HS-27A (cell line): Measurements from ENCODE around the gene GAPDH.
"Not testable (repeated sequence)": the region's sequence is repeated elsewhere in the genome, so short reads cannot be mapped to it uniquely, and the experiment has no call there.

ENCODE experiments used
- DNase-seq: peaks from one replicate; pipeline ENCODE4 v3.0.0-alpha.2; 2012; ENCODE audit warnings: low read depth, missing footprints

GAPDH gene

DNA sequence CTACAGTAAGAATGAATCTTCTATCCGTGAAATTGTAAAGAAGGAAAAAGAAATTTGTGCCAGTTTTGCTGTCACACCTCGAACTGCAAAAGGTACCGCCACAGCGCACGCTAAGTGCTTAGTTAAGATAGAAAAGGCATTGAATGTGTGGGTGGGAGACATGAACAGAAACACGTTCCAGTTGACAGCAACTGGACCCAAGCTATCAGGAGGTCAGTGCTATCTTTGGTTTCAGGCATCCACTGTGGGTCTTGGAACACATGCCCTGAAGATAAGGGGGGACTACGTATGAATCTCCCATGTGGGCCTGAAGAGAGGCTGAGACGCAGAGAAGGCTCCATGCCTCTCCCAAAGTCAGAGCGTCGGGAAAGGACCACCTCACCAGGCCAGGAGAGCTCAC is 11.7 kb downstream of the GAPDH start:
- no peak for DNase-seq

DNA sequence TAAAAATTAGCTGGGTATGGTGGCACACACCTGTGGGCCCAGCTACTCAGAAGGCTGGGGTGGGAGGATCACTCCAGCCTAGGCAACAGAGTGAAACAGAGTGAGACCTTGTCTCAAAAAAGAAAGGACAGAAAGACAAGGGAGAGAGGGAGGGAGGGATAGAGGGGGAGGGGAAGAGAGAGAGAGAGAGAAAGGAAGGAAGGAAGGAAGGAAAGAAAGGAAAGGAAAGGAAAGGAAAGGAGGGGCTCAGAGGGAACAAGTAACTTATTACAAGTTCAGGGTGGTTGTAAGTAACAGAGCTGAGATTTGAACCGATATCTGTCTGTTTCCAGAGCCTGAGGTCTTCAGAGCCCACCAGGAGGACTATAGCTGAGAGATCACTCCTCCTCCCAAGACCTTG is 13.2 kb downstream of the GAPDH start:
- DNase-seq, result no peak

DNA sequence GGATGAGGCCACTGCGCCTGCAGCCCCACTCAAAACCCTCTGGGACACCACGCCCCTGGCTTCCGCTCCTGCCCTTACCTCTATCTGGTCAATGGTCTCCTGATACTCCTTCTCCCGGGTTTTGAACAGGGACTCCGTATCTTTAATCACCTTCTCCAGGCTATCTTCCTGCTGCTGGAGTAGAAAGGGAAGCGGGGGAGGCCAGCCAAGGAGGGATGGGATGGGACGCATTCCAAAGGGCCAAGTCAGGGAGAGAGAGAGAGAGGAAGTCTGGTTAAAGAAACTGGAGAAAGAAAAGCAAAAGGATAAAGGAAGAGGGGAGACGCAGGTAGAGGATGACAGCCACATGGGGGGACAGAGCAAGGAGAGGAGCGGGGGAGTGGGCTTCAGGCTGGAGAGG is 13.7 kb downstream of the GAPDH start:
- peak; percentile 71 for DNase-seq

DNA sequence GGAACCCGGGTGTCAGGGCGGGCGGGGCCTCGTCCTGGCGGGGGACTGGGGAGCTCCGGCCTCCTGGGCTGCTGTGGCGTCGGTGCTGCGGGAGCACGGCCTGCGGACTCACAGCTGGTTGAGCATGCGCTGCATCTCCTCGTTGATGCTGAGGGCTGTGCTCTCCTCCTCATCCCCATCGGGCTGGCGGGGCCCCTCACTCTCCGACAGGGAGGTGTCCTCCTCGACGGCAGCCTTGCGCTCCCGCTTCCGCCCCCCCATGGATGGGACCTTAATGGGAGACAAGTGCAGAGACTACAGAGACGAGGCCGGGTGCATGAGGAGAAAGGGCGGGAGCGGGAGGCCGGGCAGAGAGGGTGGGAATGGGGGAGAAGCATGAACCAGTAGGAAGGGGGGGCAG is 14.2 kb downstream of the GAPDH start:
- DNase-seq, result no peak

DNA sequence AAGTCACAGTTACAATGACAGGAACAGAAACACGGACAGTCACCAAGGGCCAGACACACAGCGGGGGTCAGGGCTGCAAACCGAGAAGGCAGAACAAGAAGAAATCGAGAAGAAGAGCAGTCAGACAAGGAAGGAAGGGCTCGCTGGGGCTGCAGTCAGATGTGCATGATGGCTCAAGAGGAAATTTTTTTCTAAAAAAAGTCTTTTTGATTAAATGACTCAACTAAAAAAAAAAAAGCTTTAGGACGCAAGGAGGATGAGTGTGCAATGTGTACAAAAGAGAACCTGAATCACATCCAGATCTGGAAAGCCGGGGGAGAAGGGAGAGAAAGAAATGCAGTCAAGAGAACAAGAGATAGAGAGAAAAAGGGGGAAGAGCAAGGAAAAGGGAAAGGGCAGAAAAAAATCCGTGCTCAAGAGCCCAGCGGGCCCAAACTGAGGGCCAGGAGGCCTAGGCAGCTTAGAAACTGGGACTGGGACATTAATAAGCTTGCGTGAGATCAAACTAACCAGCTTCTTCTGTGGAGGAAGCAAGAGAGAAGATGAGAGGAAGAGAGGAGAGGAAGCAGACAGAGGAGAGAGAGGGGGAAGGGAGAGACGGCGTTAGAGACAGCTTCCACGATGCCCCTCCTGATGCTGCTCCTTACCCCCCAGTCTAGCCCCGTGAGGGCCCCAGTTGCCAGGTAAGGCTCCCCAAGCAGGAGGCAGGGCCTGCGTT is 14.8 kb downstream of the GAPDH start:
- no peak for DNase-seq

DNA sequence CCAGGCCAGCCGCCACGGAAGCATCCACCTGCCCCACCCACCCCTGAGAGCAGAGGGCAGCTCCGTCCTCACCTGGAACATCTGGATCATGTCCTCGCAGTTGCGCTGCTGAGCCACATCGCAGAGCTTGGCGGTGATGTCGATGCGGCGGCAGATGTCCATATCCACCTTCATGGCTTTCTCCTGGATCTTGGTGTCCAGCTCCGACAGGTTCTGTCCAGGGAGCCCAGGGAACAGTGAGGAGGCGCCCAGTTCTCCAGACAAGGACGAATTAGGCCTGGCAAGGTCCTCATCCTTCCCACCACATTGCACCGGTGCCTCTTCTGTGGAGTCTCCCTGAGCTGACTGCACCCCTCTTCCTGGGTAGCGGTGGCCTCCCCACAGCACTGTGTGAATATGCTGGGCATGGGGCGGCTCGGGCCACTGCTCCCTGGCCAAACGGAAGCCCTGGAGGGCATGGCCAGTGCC is 15.4 kb downstream of the GAPDH start:
- DNase-seq, result no peak

DNA sequence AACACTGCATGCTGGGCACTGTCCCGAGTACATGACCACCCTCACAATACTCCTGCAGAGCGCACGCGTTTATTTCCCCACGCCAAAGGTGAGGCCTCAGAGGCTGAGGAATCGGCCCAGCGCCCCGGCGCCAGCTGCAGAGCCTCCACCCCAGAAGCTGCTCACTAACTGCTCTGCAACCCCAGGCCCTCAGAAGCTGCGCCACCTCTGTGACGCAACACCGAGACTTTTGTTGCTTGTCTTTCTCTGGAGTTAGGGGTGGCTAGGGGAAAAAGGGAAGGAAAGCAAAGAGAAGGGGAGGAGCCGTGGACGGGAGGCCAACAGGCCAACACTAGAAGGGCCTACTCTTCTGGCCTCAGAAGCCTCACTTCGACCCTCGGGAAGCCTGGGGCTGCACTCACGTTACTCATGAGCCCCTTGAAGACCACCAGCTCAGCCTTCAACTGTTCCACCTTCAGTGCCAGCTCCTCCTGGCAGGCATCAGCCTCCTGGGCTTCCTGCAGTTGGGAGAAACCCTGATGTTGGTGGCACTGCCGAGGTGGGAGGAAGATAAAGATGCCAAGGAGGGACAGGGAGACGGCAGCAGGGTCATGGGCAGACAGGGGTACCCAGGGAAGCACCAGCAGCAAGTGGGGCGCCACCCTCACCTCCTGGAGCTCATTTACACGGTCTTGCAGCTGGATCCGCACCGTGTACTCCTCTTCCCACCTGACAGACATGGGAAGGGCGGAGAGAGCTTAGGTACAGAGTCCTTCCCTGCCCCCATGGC is 16.2 kb downstream of the GAPDH start:
- no peak for DNase-seq

DNA sequence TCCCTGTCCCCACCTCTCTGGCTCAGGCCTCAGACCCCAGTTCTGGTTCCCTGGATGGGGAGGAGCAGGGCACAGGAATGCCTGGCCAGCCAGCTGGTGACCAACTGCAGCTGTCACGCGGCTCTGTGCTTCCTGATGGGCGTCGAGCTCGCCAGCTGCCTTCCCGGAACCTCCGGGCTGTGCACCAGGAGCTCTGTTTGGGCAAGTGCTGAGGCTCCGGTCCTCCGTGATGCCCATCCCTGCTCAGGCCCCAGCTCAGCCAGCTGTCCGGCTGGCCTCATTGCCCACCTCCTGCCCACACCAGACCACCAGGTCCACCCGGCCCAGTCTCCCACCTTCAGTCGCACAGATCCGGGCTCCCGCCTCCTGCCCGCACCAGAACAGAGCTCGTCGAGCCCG is 16.7 kb downstream of the GAPDH start:
- no peak for DNase-seq

DNA sequence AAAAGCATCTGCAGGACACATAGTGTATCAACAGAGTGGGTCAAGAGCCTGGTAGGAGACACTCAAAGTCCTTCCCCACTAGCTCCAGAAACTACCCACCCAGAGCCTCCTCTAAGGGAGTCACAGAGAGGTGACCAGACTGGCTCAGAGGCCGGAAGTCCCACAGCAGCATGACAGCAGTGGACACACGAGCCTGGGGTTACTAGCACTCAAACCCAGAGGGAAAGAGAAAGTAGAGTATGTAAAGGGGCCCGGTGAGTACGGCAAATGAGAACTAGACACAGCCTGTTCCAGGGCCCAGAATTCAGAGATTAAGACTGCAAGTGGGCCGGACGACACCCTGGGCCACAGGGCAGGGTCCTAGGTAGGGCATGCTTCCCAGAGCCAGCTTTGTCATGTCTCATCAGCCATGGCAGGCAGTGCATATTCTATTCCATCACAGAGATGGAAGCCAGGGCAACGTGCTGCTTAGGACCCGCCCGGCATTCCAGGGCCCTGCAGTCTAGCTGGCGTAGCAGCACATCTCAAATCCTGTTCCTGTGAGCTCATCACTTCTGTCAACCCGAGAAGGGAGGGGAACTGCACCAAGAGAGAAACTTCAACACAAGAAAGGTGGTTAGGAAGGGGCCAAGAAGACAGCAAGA is 17.3 kb downstream of the GAPDH start:
- DNase-seq, result peak; percentile 57

DNA sequence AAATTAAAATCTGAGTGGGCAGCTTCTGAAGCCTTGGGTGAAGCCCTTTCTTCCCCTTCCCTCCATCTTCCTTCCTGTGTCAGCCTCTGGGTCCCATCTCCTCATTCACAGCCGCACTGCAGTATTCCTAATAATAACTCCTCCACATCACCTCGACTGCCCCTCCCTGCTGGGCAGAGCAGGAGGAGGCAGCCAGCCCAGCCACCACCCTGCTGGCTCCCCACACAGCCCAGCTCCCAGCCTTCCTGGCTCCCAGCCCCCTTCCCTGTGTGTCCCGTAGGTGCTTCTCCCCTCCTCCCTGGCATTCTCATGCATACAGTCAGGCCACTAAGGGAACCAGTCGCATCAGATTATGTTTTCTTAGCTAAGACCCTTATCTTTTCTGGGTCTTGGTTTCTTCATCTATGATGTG is 17.8 kb downstream of the GAPDH start:
- DNase-seq, result no peak

DNA sequence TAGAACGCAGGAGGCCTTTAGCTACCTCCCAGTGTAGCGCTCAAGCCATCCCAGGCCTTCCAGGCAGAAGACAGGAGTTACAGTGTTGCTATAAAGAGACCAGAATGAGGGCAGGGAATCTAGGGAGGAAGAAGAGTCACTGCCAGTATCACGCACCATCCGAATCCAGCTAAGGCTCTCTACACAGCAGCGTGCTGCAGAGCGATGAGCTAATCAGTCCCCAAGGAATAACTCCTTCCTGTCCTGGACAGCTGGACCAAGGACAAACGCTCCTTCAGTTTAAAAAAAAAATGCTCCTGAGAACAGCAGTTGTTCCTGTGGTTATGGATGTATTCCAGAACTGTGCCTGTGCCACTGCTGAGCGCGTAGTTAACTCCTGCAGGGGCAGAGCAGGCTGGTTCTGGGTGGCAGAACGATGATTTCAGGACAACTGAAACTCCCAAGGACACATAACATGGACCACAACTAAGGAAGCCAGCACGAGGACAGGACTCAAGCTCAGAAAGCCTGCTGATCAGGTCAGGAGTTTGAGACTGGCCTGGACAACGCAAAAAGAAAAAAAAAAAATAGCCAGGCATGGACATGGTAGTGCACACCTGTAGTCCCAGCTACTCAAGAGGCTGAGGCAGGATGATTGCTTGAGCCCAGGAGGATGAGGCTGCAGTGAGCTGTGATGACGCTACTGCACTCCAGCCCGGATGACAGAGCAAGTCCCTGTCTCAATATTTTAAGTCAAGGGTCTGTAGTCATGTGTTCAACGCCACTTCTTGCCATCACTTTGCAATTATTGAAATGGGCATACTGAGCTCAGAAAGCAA is 18.9 kb downstream of the GAPDH start:
- DNase-seq, result peak; percentile 84

DNA sequence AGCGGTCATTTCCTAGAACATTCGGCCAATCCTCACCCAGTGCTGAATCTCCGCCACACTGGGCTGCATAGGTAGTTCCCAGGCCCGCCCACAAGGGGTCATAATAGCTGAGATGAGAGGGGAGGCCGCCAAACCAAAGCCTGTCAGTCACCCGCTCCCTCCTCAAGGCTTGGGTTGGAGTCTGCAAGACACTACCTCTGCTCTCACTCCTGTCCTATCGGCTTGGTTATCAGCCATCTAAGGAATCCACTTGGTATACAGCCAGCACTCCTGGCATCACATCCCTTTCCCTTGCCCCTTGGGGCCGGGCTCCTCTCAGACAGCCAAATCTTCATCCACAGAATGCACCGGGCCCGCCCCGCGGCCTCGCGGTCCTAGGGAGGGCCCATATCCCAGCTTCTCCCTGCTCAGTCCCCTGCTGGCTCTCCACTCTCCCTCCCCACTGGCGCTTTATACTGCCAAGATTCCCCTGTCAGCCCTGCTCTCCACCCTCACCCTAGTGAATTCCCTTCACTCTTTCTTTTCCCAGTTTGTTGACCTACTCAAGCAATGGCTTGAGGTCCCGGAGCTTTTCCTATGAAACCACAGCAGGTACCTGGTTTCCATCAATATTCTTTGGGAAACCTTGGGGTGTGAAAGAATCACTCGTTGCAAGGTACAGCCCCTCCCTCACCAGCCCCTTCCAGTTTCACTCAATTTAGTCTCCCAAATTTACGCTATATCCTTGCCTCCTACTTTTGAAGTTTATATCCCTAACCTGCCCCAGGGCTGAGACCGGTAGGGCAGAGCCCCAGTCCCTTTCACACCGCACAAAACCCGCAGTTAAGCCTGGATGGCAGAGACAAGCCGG is 20.1 kb downstream of the GAPDH start:
- peak; percentile 74 for DNase-seq

DNA sequence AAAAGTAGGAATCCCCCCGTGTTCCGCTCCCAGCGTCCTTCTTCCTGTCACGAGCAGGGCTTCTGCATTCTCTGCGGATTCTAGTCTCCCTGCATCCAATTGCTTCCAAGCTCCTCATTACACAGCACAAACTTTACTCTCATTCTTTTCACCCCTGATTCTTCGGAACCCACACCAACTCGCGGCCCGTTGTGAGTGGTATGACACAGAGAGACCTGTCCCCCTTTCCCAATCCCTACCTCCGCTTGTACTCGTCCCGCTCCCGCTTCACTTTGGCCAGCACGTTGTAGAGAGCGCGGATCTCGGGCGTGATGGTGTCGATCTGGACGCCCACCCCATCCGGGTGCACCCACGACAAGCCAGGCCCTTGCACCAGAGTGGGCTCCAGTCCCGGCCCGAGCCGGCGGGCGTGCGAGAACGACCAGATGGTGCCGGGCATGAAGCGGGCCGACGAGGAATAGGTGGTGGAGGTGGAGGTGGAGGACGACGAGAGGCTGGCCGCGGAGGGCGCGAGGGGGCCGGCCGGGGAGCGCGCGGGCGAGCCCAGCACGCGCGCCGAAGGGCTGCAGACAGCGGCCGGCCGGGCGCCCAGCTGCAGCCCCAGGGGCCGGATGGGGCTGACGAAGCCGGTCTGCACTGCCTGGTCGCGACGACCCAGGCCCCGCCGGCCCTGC is 20.8 kb downstream of the GAPDH start:
- DNase-seq, result no peak

DNA sequence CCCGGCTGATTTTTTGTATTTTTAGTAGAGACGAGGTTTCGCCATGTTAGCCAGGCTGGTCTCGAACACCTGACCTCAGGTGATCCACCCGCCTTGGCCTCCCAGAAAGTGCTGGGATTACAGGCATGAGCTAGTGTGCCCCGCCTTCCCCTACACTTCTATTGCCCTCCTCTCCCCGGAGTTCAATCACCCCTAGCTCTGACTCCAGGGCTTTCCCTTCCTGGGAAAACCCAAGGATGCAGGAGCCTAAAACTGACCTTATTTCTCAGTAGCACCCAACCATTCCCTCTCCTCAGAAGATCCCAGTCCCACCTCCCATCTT is 22.1 kb downstream of the GAPDH start:
- DNase-seq, result not testable (repeated sequence)

DNA sequence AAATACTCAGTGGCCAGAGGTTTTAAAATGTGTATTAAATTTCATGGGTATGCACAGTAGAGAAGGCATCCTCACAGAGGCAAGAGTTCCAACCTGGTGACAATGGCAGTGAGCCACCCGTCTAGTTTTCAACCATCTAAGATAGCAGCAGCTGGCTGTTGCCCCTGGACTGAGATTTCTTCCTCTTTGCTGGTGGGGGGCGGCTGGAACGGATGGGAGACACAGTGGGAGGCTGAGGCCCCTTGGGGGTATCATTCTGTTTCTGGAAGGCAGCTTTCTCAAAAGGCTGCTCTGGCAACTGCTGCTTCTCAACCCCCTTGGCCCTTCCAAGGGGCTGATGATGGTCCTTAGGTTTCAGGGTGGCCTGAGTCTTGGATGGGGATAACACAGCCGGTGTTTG is 22.5 kb downstream of the GAPDH start:
- DNase-seq, result no peak

DNA sequence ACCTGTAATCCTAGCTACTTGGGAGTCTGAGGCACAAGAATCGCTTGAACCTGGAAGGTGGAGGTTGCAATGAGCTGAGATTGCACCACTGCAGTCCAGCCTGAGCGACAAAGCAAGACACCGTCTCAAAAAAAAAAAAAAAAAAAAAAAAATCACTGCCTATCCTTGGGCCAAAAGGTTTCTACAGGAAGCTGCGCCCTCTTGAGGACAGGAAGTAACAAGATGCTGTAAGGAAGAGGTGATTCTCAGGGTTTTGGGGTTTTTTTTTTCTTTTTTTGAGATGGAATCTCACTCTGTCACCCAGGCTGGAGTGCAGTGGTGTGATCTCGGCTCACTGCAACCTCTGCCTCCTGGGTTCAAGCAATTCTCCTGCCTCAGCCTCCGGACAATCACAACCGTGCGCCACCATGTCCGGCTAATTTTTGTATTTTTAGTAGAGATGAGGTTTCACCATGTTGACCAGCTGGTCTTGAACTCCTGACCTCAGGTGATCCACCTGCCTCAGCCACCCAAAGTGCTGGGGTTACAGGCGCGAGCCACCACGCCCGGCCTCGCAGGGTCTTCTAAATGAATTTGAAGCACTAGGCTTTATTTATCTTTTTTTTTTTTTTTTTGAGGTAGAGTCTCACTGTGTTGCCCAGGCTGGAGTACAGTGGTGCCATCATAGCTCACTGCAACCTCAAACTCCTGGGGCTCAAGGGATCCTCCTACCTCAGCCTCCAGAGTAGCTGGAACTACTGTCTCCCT is 23.9 kb downstream of the GAPDH start:
- not testable (repeated sequence) for DNase-seq

DNA sequence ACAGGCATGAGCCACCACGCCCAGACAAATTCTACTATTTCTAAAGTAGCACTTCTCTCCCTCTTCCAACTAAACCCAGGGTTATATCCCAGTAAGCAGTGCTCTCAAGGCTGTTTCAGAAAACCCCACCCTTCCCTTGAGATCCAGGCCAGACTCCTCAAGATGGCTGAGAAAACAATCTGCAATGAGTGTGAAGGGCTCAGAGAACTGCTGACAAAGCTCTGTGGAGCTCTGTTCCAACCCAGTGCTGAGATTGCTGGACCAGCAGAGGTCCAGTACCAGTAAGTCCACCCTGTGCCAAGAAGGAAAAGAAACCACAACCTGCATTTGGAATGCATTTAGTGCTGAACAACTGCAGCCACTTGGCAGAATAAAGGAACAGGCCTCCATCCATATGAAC is 25.2 kb downstream of the GAPDH start:
- DNase-seq, result no peak

DNA sequence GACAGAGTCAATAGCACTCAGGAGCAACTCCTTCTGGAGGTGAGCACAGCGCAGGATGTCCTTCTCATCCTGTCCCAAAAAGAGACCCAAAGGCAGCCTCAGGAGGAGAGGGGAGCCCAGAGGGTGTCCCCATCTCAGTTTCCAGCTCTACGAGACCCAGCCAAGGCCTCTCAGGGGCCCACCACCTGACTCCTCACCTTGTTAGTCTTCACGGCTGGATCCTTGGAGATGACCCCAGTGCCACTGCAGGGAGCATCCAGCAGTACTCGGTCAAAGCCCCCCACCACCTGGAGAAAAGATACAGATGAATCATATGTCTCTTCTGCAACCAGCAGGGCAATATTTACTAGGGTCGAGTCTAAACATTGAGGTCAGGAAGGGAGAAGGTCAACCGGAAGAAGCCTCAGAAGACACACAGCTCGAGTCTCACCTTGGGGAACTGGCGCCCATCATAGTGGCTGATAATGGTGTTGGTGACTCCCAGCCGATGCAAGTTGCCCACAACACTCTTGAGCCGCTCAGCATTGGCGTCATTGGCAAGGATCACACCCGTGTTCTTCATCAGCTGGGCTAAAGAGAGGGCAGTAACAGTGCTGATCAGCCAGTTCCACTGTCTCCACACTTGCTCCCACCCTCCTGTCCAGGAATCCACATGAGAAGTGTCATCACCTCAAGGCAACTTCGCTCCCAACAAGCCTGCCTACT is 26.3 kb downstream of the GAPDH start:
- DNase-seq, result no peak

DNA sequence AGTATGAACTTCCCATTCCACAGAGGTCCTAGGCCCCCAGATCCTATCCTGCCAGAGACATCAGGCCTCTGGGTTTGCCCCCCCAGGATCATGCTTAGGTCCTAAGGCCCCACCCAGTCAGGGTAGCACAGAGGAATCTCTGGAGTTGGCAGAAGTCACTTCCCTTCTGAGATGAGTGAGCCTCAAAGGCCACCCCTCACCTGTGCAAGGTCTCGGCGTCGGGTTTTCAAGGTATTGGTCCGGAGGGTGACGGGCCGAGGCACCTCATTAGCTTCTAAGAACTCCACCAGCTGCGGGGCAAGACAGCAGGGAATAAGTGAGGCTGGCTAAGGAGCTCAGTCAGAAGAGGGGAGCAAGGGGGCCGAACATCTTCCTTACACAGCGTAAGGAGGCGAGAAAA is 28.6 kb downstream of the GAPDH start:
- no peak for DNase-seq
